Lung (tissue), 12 donors: ENCODE measurements around the gene RCOR1. TPM values are rescaled to one million over a fixed set of nuclear protein-coding genes. Genes with fewer than 3 reads are reported as not detected.

Experiments
- ATAC-seq: fragments of 200-7000 bp; cut with Tn5 transposase; one replicate; pipeline ENCODE4 v1.9.1; 2020; ENCODE audit warnings: moderate number of reproducible peaks; ENCODE audit not compliant: insufficient read depth, low FRiP score
- DNase-seq, 3 donors: peaks; one replicate each; pipeline ENCODE4 v3.0.0-alpha.2; 2013 to 2017
- H3K27ac ChIP-seq, 2 donors: one replicate each; pipeline ENCODE4 v1.5.1; 2013; ENCODE audit warnings: mild to moderate bottlenecking in 2 of 2, moderate library complexity in 2 of 2, control low read depth in 1 of 2, inconsistent platforms in 1 of 2, low read depth in 1 of 2, low read length in 1 of 2
- H3K27me3 ChIP-seq, 3 donors: one replicate each; pipeline ENCODE4 v1.5.1; 2013; ENCODE audit warnings: low read length in 2 of 3; ENCODE audit not compliant: control insufficient read depth in 3 of 3, insufficient read depth in 3 of 3
- H3K36me3 ChIP-seq, 4 donors: one replicate each; pipeline ENCODE4 v1.5.1; 2013; ENCODE audit warnings: low read length in 4 of 4, mild to moderate bottlenecking in 1 of 4, moderate library complexity in 1 of 4; ENCODE audit not compliant: control insufficient read depth in 4 of 4, insufficient read depth in 4 of 4
- H3K4me1 ChIP-seq, 5 donors: one replicate each; pipeline ENCODE4 v1.5.1; 2013; ENCODE audit warnings: low read length in 5 of 5, mild to moderate bottlenecking in 2 of 5, moderate library complexity in 1 of 5; ENCODE audit not compliant: control insufficient read depth in 5 of 5, insufficient read depth in 5 of 5
- H3K4me3 ChIP-seq: one replicate; pipeline ENCODE4 v1.5.1; 2013; ENCODE audit warnings: mild to moderate bottlenecking, control low read depth, moderate library complexity
- H3K9ac ChIP-seq, 2 donors: one replicate each; pipeline ENCODE4 v1.5.1; 2013; ENCODE audit warnings: low read length in 2 of 2, control low read depth in 1 of 2; ENCODE audit not compliant: insufficient read depth in 1 of 2
- H3K9me3 ChIP-seq, 4 donors: one replicate each; pipeline ENCODE4 v1.5.1; 2013; ENCODE audit warnings: low read length in 3 of 4, mild to moderate bottlenecking in 1 of 4, moderate library complexity in 1 of 4; ENCODE audit not compliant: control insufficient read depth in 4 of 4, insufficient read depth in 3 of 4
- WGBS, 2 donors: extraction: QIAGEN DNeasy Blood & Tissue Kit; methylation state at CpG; one replicate each; pipeline ENCODE4 v1.1.7; 2013; 5-methylcytosine and 5-hydroxymethylcytosine counted together
- polyA plus RNA-seq, 2 donors: library from polyadenylated mRNA; stranded (reverse); fragments of 200-250 nt; gene quantifications; one replicate each; pipeline ENCODE4 v1.2.1, GENCODE V29; 2013
- total RNA-seq, 2 donors: library from RNA; depleted of rRNA in 1 of 2; stranded (reverse); fragments of >200 nt in 1 of 2; gene quantifications; one replicate each; pipeline ENCODE4 v1.2.1, GENCODE V29; 2014 to 2021
- TF ChIP-seq, protein P1 (sequence below): IDR thresholded peaks from 2 replicates; pipeline ENCODE4 v1.5.1; 2012; ENCODE audit warnings: mild to moderate bottlenecking; ENCODE audit errors: control extremely low read depth, extremely low read depth
- donor health status: control.
- donor health status: control.
- donor health status: Bipolar disorder and iron deficiency.
- donor health status: healthy.
- donor health status: DM: yes; HTN: yes; CAD: no.

Gene RCOR1
- total and polyA plus RNA-seq, 4 donors = 7.9 to 63.9 (median 22.4) TPM

- peak in 1 of 3 donors; percentile 45 for DNase-seq
- TF ChIP-seq, protein P1, sequence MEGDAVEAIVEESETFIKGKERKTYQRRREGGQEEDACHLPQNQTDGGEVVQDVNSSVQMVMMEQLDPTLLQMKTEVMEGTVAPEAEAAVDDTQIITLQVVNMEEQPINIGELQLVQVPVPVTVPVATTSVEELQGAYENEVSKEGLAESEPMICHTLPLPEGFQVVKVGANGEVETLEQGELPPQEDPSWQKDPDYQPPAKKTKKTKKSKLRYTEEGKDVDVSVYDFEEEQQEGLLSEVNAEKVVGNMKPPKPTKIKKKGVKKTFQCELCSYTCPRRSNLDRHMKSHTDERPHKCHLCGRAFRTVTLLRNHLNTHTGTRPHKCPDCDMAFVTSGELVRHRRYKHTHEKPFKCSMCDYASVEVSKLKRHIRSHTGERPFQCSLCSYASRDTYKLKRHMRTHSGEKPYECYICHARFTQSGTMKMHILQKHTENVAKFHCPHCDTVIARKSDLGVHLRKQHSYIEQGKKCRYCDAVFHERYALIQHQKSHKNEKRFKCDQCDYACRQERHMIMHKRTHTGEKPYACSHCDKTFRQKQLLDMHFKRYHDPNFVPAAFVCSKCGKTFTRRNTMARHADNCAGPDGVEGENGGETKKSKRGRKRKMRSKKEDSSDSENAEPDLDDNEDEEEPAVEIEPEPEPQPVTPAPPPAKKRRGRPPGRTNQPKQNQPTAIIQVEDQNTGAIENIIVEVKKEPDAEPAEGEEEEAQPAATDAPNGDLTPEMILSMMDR = no peak
- no peak for ATAC-seq
- Histone ChIP-seq H3K4me3 (no peak overlapping the region), H3K27ac (no peak overlapping the region), H3K36me3 (no peaks in the 10 kb centered on the region), H3K27me3 (no peaks in the 10 kb centered on the region), H3K9me3 (no peaks in the 10 kb centered on the region), H3K4me1 (peaks cover 0 to 34% (median 8%) of the 10 kb centered on the region in 5 donors), H3K9ac (no peak overlapping the region)
- 89% methylated on average over 13 to 14 of the region's 14 CpGs for WGBS, 2 donors
These were observed 40.3 kb upstream of the RCOR1 start for GRCh38 chr14:102551995-102552705.

GRCh38 chr14:102554821-102555819, 37.3 kb upstream of the RCOR1 start:
- peaks cover 0 to 20% (median 3%) of the 10 kb centered on the region in 5 donors for H3K4me1 ChIP-seq
- peak overlapping the region; percentile 42 to 63 for H3K9ac ChIP-seq
- DNase-seq (peak; percentile 64 to 76 (median 69)), ATAC-seq (peak; percentile 60)
- H3K27ac ChIP-seq = peak overlapping the region in 1 of 2 donors; percentile 85
- TF ChIP-seq, protein P1 = no peak
- 6 to 8% methylated on average over 81 to 94 of the region's 94 CpGs for WGBS, 2 donors
- no peaks in the 10 kb centered on the region for H3K9me3 ChIP-seq
- peak overlapping the region; percentile 65 for H3K4me3 ChIP-seq
- no peaks in the 10 kb centered on the region for H3K27me3 ChIP-seq
- no peaks in the 10 kb centered on the region for H3K36me3 ChIP-seq

DNA sequence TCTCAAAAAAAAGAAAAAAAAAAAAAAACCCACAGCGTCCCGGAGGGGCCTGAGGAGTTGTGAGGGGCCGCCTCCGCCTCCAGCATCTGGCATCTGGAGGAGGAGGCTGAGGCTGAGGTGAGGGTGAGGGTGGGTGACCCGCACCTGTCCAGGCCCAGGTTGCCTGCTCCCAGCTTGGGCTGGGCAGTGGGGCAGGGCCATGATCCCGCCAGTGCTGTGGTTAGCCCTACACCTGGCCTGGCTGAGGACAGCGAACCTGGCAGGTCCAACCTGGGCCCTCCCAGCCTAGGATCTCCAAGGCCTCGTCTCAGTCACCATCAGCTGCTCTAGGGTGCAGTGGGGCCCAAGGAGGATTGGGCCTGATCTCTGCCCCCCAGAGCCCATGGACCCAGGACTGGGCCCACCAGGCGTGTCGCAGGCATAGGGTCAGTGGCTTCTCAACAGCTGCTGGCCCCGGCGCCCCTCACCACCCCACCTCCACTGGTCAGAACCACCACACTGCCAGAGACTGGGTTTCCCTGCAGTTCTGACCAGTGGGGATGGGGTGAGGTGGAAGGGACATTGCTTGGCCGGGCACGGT, 36.3 kb upstream of the RCOR1 start:
- WGBS, 2 donors = 97 to 99% methylated on average over 12 to 14 of the region's 14 CpGs
- DNase-seq (no peak), ATAC-seq (no peak)
- no peak overlapping the region for H3K27ac ChIP-seq
- TF ChIP-seq, protein P1 = no peak
- no peak overlapping the region for H3K4me3 ChIP-seq
- H3K9me3 ChIP-seq = no peaks in the 10 kb centered on the region
- peaks cover 0 to 20% (median 3%) of the 10 kb centered on the region in 5 donors for H3K4me1 ChIP-seq
- H3K27me3 ChIP-seq = no peaks in the 10 kb centered on the region
- no peaks in the 10 kb centered on the region for H3K36me3 ChIP-seq
- no peak overlapping the region for H3K9ac ChIP-seq
